SK-N-SH (cell line): ENCODE data around the gene CSHL1. TPM values are rescaled to one million over a fixed set of nuclear protein-coding genes. Genes with fewer than 3 reads are reported as not detected.

Experiments
- CTCF ChIA-PET: fragments of 300-600, 350-600 bp; formaldehyde crosslinking; extraction: SDS; loops from one replicate; lab custom pipeline; 2021; lab: Yijun Ruan, JAX
- POLR2A ChIA-PET: fragments of 350-600 bp; sonication (Branson Sonifier 250); formaldehyde crosslinking; extraction: SDS; loops from one replicate; lab custom pipeline; 2020; ENCODE audit warnings: antibody characterized with exemption, inconsistent platforms; lab: Yijun Ruan, JAX
- DNase-seq: peaks from one replicate; pipeline ENCODE4 v3.0.0; 2012
- H2AFZ ChIP-seq: fragments of 200-600 bp; sonication (generic); 2 replicates; pipeline ENCODE4 v1.8.1; 2016; ENCODE audit warnings: antibody characterized with exemption, mild to moderate bottlenecking, low read depth
- H3F3A ChIP-seq: fragments of 200-600 bp; sonication (generic); replicated peaks from 2 replicates; pipeline ENCODE3; 2016; ENCODE audit warnings: antibody characterized with exemption, mild to moderate bottlenecking; ENCODE audit not compliant: insufficient read depth
- H3K27ac ChIP-seq, 2 experiments: fragments of 200-500 bp in 1 of 2; fragments of 200-600 bp in 1 of 2; sonication (Bioruptor generic) in 1 of 2; sonication (generic), shearing (Covaris generic) in 1 of 2; 2 replicates each; pipeline versions ENCODE4 v1.5.1 to v1.6.1; 2014 to 2016; ENCODE audit warnings: low read depth in 2 of 2, inconsistent platforms in 1 of 2, low read length in 1 of 2, mild to moderate bottlenecking in 1 of 2, mixed read lengths in 1 of 2
- H3K27me3 ChIP-seq: fragments of 200-600 bp; sonication (generic), shearing (Covaris generic); 2 replicates; pipeline ENCODE4 v1.6.1; 2016; ENCODE audit warnings: mixed run types; ENCODE audit not compliant: insufficient read depth
- H3K36me3 ChIP-seq, 2 experiments: fragments of 200-500 bp in 1 of 2; fragments of 200-600 bp in 1 of 2; sonication (Bioruptor generic) in 1 of 2; sonication (generic) in 1 of 2; replicated peaks in 1 of 2; 2 replicates each; pipeline versions ENCODE3 to v1.5.1; 2014 to 2016; ENCODE audit warnings: low read length in 1 of 2, mild to moderate bottlenecking in 1 of 2; ENCODE audit not compliant: insufficient read depth in 2 of 2, control insufficient read depth in 1 of 2
- H3K4me1 ChIP-seq, 2 experiments: fragments of 200-500 bp in 1 of 2; fragments of 200-600 bp in 1 of 2; sonication (Bioruptor generic) in 1 of 2; sonication (generic), shearing (Covaris generic) in 1 of 2; 2 replicates each; pipeline versions ENCODE4 v1.5.1 to v1.6.1; 2014 to 2016; ENCODE audit warnings: low read depth in 1 of 2, low read length in 1 of 2, mixed run types in 1 of 2; ENCODE audit not compliant: insufficient read depth in 2 of 2, control insufficient read depth in 1 of 2
- H3K4me2 ChIP-seq: fragments of 200-600 bp; sonication (generic), shearing (Covaris generic); 2 replicates; pipeline ENCODE4 v1.6.1; 2017; ENCODE audit warnings: mixed run types
- H3K4me3 ChIP-seq, 2 experiments: fragments of 200-500 bp in 1 of 2; fragments of 200-600 bp in 1 of 2; sonication (Bioruptor generic) in 1 of 2; sonication (generic), shearing (Covaris generic) in 1 of 2; 2 replicates each; pipeline versions ENCODE4 v1.5.1 to v1.8.1; 2014 to 2016; ENCODE audit warnings: low read depth in 2 of 2, inconsistent platforms in 1 of 2, low read length in 1 of 2, mild to moderate bottlenecking in 1 of 2, mixed read lengths in 1 of 2, moderate library complexity in 1 of 2
- H3K79me2 ChIP-seq: fragments of 200-600 bp; sonication (generic); 2 replicates; pipeline ENCODE4 v1.8.1; 2017; ENCODE audit warnings: mild to moderate bottlenecking; ENCODE audit not compliant: insufficient read depth
- H3K9ac ChIP-seq: fragments of 200-600 bp; sonication (generic); 2 replicates; pipeline ENCODE4 v1.6.1; 2017; ENCODE audit warnings: mixed run types
- H3K9me2 ChIP-seq: fragments of 200-600 bp; sonication (generic); 2 replicates; pipeline ENCODE4 v1.6.1; 2017; ENCODE audit warnings: mixed run types
- H3K9me3 ChIP-seq: fragments of 200-600 bp; sonication (generic); 2 replicates; pipeline ENCODE4 v1.6.1; 2017; ENCODE audit warnings: mixed run types, mild to moderate bottlenecking, moderate library complexity
- H4K20me1 ChIP-seq: fragments of 200-600 bp; sonication (generic); 2 replicates; pipeline ENCODE4 v1.6.1; 2017; ENCODE audit warnings: mild to moderate bottlenecking, mixed run types; ENCODE audit not compliant: insufficient read depth
- FOXM1 ChIP-seq: IDR thresholded peaks from 2 replicates; pipeline ENCODE4 v1.4.0; 2012; ENCODE audit warnings: low read depth, mild to moderate bottlenecking
- RFX5 ChIP-seq: IDR thresholded peaks from 2 replicates; pipeline ENCODE4 v1.6.1; 2012; ENCODE audit warnings: mild to moderate bottlenecking, improper control_type of control experiment, low read length
- SIN3A ChIP-seq: IDR thresholded peaks from 2 replicates; pipeline ENCODE4 v1.6.1; 2012; ENCODE audit warnings: low read depth, mild to moderate bottlenecking, low read length, moderate library complexity, borderline replicate concordance
- TAF1 ChIP-seq: IDR thresholded peaks from 2 replicates; pipeline ENCODE4 v1.6.1; 2012; ENCODE audit warnings: low read depth, mild to moderate bottlenecking, low read length, moderate library complexity, borderline replicate concordance
- TCF12 ChIP-seq: IDR thresholded peaks from 2 replicates; pipeline ENCODE4 v1.4.0; 2012
- ZBTB33 ChIP-seq: IDR thresholded peaks from 2 replicates; pipeline ENCODE4 v1.4.0; 2012; ENCODE audit warnings: low read depth, borderline replicate concordance
- WGBS: methylation state at CpG from one replicate; pipeline ENCODE4 v1.1.6; 2017; ENCODE audit warnings: low lambda C conversion rate; 5-methylcytosine and 5-hydroxymethylcytosine counted together
- polyA plus RNA-seq, 3 experiments: library from polyadenylated mRNA; depleted of rRNA; stranded (reverse); fragments of >200 nt; gene quantifications; 2 replicates each; pipeline ENCODE4 v1.2.3, GENCODE V29; 2012
- TF ChIP-seq, protein P1 (sequence below): fragments of 200-600 bp; sonication (generic); IDR thresholded peaks from 2 replicates; pipeline ENCODE4 v1.6.1; 2017; ENCODE audit warnings: antibody characterized with exemption, mild to moderate bottlenecking, moderate library complexity

The CSHL1 gene
- polyA plus RNA-seq, 1 of the 3 experiments (the other 2 are of a cell fraction), result not detected

DNA sequence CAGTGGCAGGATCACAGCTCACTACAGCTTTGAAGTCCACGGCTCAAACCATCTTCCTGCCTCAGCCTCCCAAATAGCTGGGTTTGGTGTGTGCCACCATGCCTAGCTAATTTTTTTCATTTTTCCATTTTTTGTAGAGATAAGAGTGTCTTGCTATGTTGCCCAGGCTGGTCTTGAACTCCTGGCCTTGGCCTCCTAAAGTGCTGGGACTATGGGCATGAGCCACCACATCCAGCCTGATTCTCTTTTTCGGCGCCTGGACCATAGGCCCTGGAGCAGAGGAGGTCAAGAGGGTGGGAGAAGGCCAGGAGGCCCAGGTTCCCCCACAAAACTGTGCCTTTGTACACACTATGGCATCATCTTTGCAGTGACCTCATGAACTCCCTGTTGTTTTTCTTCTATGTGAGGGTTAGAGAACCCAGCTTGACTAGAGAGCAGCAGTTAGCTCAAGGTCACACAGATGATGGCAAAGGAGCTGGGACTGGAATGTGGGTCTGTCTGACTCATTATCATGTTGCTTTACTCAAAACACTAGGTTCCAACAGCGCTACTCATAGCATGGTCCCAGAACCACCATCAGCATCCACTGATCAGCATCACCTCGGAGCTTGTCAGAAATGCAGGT is 45.4 kb upstream of the CSHL1 start:
- Histone ChIP-seq H3K4me3 (no peak overlapping the region), H3K27me3 (0 out of 2 replicates have a peak, but pooled peaks cover 6% of the 10 kb centered on the region), H4K20me1 (no peaks in the 10 kb centered on the region), H3K9me2 (no peaks in the 10 kb centered on the region), H3K9ac (no peak overlapping the region), H3K4me2 (no peak overlapping the region), H3K9me3 (no peaks in the 10 kb centered on the region), H3K4me1 (peaks cover 0 to 13% of the 10 kb centered on the region in 2 experiments; a peak in 1 of 4 replicates)
- WGBS, result 84% methylated on average over 5 of the region's 5 CpGs
- no peak for DNase-seq
- CTCF ChIA-PET, result interaction anchor here (0.7 to 7.9 kb wide), 12 partner anchors 10 to 177 kb away, joined by 3 to 69 read pairs (median 4); partner anchors contain the start of genes CSHL1 and GH1
- TF ChIP-seq TCF12 (no peak), FOXM1 (no peak)
- TF ChIP-seq, all 33 proteins: peak for 0
- POLR2A ChIA-PET, result no interaction called here
- H3K79me2 ChIP-seq, result no peaks in the 10 kb centered on the region
- no peak overlapping the region for H2AFZ ChIP-seq
- no peaks in the 10 kb centered on the region for H3F3A ChIP-seq
- H3K36me3 ChIP-seq, result no peaks in the 10 kb centered on the region
- no peak overlapping the region for H3K27ac ChIP-seq

- no peak overlapping the region for H3K4me3 ChIP-seq
- no peak for DNase-seq
- no peak overlapping the region for H3K4me2 ChIP-seq
- H3K79me2 ChIP-seq, result no peaks in the 10 kb centered on the region
- TF ChIP-seq FOXM1 (no peak), TAF1 (no peak), RFX5 (no peak), SIN3A (no peak), ZBTB33 (no peak)
- TF ChIP-seq, protein P1, sequence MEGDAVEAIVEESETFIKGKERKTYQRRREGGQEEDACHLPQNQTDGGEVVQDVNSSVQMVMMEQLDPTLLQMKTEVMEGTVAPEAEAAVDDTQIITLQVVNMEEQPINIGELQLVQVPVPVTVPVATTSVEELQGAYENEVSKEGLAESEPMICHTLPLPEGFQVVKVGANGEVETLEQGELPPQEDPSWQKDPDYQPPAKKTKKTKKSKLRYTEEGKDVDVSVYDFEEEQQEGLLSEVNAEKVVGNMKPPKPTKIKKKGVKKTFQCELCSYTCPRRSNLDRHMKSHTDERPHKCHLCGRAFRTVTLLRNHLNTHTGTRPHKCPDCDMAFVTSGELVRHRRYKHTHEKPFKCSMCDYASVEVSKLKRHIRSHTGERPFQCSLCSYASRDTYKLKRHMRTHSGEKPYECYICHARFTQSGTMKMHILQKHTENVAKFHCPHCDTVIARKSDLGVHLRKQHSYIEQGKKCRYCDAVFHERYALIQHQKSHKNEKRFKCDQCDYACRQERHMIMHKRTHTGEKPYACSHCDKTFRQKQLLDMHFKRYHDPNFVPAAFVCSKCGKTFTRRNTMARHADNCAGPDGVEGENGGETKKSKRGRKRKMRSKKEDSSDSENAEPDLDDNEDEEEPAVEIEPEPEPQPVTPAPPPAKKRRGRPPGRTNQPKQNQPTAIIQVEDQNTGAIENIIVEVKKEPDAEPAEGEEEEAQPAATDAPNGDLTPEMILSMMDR, result no peak
- H2AFZ ChIP-seq, result no peak overlapping the region
- no peaks in the 10 kb centered on the region for H3F3A ChIP-seq
- ChIA-PET CTCF (interaction anchor here (0.7 to 7.9 kb wide), 8 partner anchors 9 to 97 kb away, joined by 3 to 69 read pairs (median 11); partner anchors contain the start of genes CSHL1 and GH1), POLR2A (no interaction called here)
- no peak overlapping the region for H3K27ac ChIP-seq
- H4K20me1 ChIP-seq, result no peaks in the 10 kb centered on the region
- no peak overlapping the region for H3K9ac ChIP-seq
- no peaks in the 10 kb centered on the region for H3K36me3 ChIP-seq
- 60% methylated on average over 3 of the region's 4 CpGs for WGBS
- no peaks in the 10 kb centered on the region for H3K9me2 ChIP-seq
- 0 out of 2 replicates have a peak, but pooled peaks cover 6% of the 10 kb centered on the region for H3K27me3 ChIP-seq
- H3K9me3 ChIP-seq, result no peaks in the 10 kb centered on the region
- H3K4me1 ChIP-seq, result peaks cover 0 to 13% of the 10 kb centered on the region in 2 experiments; a peak in 1 of 4 replicates
These were observed 44.7 kb upstream of the CSHL1 start for GRCh38 chr17:63955791-63956190.
